Panc1 (cell line): ENCODE measurements around the gene FRMD7. TPM values are rescaled to one million over a fixed set of nuclear protein-coding genes. Genes with fewer than 3 reads are reported as not detected.

Experiments
- ATAC-seq: fragments of 200-7000 bp; cut with Tn5 transposase; 2 replicates; pipeline ENCODE4 v1.9.1; 2020; ENCODE audit warnings: mild to moderate bottlenecking, moderate library complexity
- BruUV-seq: library from RNA; stranded (reverse); fragments of 400-500 nt; replicated peaks from 2 replicates; lab custom pipeline; 2021; lab: Mats Ljungman, UMichigan
- CTCF ChIA-PET: fragments of 300-600 bp; sonication (Branson Sonifier 250); formaldehyde crosslinking; loops from one replicate; lab custom pipeline; 2022; ENCODE audit warnings: antibody characterized with exemption; lab: Charles Lee
- POLR2A ChIA-PET: fragments of 300-600 bp; sonication (Branson Sonifier 250); formaldehyde crosslinking; loops from one replicate; lab custom pipeline; 2022; ENCODE audit warnings: antibody characterized with exemption; lab: Charles Lee
- DNase-seq: peaks from one replicate; pipeline ENCODE4 v3.0.0-alpha.2; 2010; ENCODE audit warnings: low read depth, low spot score
- H3K27ac ChIP-seq: 2 replicates; pipeline ENCODE4 v1.5.1; 2011; ENCODE audit warnings: mild to moderate bottlenecking, low read length, inconsistent platforms
- H3K27me3 ChIP-seq: fragments of 200-500 bp; sonication (Bioruptor generic); 2 replicates; pipeline ENCODE4 v1.6.0; 2014; ENCODE audit warnings: low read length, inconsistent platforms; ENCODE audit not compliant: control insufficient read depth, insufficient read depth
- H3K36me3 ChIP-seq: fragments of 200-500 bp; sonication (Bioruptor generic); 2 replicates; pipeline ENCODE4 v1.5.1; 2014; ENCODE audit warnings: inconsistent platforms, mild to moderate bottlenecking, low read length, moderate library complexity; ENCODE audit not compliant: control insufficient read depth, insufficient read depth
- H3K4me1 ChIP-seq: 2 replicates; pipeline ENCODE4 v1.5.1; 2011; ENCODE audit warnings: inconsistent platforms, mild to moderate bottlenecking, low read length, moderate library complexity; ENCODE audit not compliant: control insufficient read depth, insufficient read depth
- H3K4me3 ChIP-seq, 2 experiments: 2 replicates each; pipeline ENCODE4 v1.5.1; 2011 to 2012; ENCODE audit warnings: low read depth in 2 of 2, low read length in 2 of 2, mild to moderate bottlenecking in 2 of 2, inconsistent platforms in 1 of 2, moderate library complexity in 1 of 2
- H3K9me3 ChIP-seq: fragments of 200-500 bp; sonication (Bioruptor generic); 2 replicates; pipeline ENCODE4 v1.5.1; 2014; ENCODE audit warnings: low read depth, mild to moderate bottlenecking, inconsistent platforms, low read length, moderate library complexity; ENCODE audit not compliant: control insufficient read depth, insufficient read depth
- POLR2AphosphoS5 ChIP-seq: IDR thresholded peaks from 2 replicates; pipeline ENCODE4 v1.6.1; 2012; ENCODE audit warnings: mild to moderate bottlenecking, low read depth, low read length, moderate library complexity
- SIN3A ChIP-seq: IDR thresholded peaks from 2 replicates; pipeline ENCODE4 v1.6.1; 2012; ENCODE audit warnings: low read depth, mild to moderate bottlenecking, low read length, moderate library complexity, borderline replicate concordance; ENCODE audit not compliant: insufficient read depth
- TCF7L2 ChIP-seq: IDR thresholded peaks from 2 replicates; pipeline ENCODE4 v1.6.1; 2011; ENCODE audit warnings: mild to moderate bottlenecking, low read depth, low read length, inconsistent platforms
- in situ Hi-C: cut with HindIII; loops from 2 replicates; pipeline ENCODE4 v1.10.0; 2016; ENCODE audit warnings: low sequenced_read_pairs, low pct_unique_long_range_greater_than_20kb
- intact Hi-C: fragments of 100-400 bp; cut with micrococcal nuclease; formaldehyde crosslinking; loops from one replicate; pipeline ENCODE4 v1.10.0; 2022; ENCODE audit not compliant: unreplicated experiment
- total RNA-seq: library from RNA; stranded (reverse); gene quantifications from one replicate; pipeline ENCODE4 v1.2.1, GENCODE V29; 2021; ENCODE audit not compliant: unreplicated experiment
- TF ChIP-seq, protein P1 (sequence below): fragments of 450-650 bp; IDR thresholded peaks from 2 replicates; pipeline ENCODE4 v1.5.1; 2017; ENCODE audit warnings: mild to moderate bottlenecking
- TF ChIP-seq, protein P2 (sequence below), 2 experiments: IDR thresholded peaks; 2 replicates each; pipeline ENCODE4 v1.6.1; 2011 to 2012; ENCODE audit warnings: low read depth in 2 of 2, control low read depth in 1 of 2, low read length in 1 of 2, mild to moderate bottlenecking in 1 of 2, moderate library complexity in 1 of 2; ENCODE audit not compliant: insufficient read depth in 1 of 2

FRMD7 gene
- total RNA-seq, 1 experiment from 2014 or later: not detected

DNA sequence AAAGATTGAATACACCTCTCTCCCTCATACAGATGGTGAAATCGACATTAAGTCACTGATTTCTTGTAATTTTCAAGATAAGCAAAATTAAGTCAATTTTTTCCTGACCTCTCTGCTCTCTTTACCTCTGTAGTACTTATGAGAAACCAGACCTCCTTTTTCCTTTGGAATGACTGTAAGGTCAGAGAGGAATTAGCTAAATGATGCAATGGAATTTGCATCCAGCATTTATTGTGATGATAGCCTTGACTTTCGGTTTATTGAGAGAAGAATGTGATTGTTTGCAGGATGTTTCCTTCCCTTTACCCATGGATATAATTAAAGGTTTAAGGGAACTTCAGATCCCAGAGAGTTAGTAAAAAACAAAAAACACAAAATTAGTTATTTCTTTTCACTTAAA, 82.4 kb downstream of the FRMD7 start:
- intact Hi-C loops: no loop called here
- Histone ChIP-seq H3K36me3 (no peaks in the 10 kb centered on the region), H3K27me3 (no peaks in the 10 kb centered on the region), H3K9me3 (no peaks in the 10 kb centered on the region), H3K4me3 (no peak overlapping the region), H3K27ac (no peak overlapping the region), H3K4me1 (no peaks in the 10 kb centered on the region; the same call in 1 of the 2 replicates)
- DNase-seq (no peak), ATAC-seq (no peak)
- POLR2A ChIA-PET: no interaction called here
- CTCF ChIA-PET: no interaction called here
- no TSS peak for BruUV-seq
- TF ChIP-seq, protein P1, sequence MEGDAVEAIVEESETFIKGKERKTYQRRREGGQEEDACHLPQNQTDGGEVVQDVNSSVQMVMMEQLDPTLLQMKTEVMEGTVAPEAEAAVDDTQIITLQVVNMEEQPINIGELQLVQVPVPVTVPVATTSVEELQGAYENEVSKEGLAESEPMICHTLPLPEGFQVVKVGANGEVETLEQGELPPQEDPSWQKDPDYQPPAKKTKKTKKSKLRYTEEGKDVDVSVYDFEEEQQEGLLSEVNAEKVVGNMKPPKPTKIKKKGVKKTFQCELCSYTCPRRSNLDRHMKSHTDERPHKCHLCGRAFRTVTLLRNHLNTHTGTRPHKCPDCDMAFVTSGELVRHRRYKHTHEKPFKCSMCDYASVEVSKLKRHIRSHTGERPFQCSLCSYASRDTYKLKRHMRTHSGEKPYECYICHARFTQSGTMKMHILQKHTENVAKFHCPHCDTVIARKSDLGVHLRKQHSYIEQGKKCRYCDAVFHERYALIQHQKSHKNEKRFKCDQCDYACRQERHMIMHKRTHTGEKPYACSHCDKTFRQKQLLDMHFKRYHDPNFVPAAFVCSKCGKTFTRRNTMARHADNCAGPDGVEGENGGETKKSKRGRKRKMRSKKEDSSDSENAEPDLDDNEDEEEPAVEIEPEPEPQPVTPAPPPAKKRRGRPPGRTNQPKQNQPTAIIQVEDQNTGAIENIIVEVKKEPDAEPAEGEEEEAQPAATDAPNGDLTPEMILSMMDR: no peak
- TF ChIP-seq POLR2AphosphoS5: no peak
- no peak for TF ChIP-seq TCF7L2
- TF ChIP-seq, protein P2, sequence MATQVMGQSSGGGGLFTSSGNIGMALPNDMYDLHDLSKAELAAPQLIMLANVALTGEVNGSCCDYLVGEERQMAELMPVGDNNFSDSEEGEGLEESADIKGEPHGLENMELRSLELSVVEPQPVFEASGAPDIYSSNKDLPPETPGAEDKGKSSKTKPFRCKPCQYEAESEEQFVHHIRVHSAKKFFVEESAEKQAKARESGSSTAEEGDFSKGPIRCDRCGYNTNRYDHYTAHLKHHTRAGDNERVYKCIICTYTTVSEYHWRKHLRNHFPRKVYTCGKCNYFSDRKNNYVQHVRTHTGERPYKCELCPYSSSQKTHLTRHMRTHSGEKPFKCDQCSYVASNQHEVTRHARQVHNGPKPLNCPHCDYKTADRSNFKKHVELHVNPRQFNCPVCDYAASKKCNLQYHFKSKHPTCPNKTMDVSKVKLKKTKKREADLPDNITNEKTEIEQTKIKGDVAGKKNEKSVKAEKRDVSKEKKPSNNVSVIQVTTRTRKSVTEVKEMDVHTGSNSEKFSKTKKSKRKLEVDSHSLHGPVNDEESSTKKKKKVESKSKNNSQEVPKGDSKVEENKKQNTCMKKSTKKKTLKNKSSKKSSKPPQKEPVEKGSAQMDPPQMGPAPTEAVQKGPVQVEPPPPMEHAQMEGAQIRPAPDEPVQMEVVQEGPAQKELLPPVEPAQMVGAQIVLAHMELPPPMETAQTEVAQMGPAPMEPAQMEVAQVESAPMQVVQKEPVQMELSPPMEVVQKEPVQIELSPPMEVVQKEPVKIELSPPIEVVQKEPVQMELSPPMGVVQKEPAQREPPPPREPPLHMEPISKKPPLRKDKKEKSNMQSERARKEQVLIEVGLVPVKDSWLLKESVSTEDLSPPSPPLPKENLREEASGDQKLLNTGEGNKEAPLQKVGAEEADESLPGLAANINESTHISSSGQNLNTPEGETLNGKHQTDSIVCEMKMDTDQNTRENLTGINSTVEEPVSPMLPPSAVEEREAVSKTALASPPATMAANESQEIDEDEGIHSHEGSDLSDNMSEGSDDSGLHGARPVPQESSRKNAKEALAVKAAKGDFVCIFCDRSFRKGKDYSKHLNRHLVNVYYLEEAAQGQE (IDR thresholded peaks at IDR 0.05; ENCODE audit: insufficient read depth in 1 of 2, low read depth in 2 of 2, low read length in 1 of 2): no peak
- TF ChIP-seq SIN3A: no peak
- in situ Hi-C loops: no loop called here

DNA sequence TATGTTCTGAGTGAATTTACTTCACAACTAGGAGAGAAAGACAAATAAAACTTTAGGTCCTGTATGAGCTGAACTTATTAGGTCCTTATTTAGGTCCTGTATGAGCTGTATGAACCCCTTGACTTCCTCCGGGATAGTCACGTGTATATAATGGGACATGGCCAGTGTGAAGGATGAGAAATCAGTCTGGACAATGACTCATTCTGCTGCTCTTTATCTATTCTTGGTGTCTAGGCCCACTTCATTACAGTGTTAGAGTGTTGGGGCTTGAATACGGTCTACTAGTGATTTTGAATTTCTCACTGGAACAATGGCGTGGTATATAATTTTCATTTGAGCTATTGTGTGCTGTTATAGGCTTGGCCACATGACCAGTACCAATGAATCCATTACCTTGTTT, 82.9 kb downstream of the FRMD7 start:
- H3K36me3 ChIP-seq: no peaks in the 10 kb centered on the region
- POLR2A ChIA-PET: no interaction called here
- H3K9me3 ChIP-seq: no peaks in the 10 kb centered on the region
- H3K4me1 ChIP-seq: no peaks in the 10 kb centered on the region; the same call in 1 of the 2 replicates
- TF ChIP-seq, protein P2 (IDR thresholded peaks at IDR 0.05; ENCODE audit: insufficient read depth in 1 of 2, low read depth in 2 of 2, low read length in 1 of 2): no peak
- no peak overlapping the region for H3K27ac ChIP-seq
- CTCF ChIA-PET: no interaction called here
- H3K4me3 ChIP-seq: no peak overlapping the region
- no peaks in the 10 kb centered on the region for H3K27me3 ChIP-seq
- ATAC-seq (no peak), DNase-seq (no peak)
- no TSS peak for BruUV-seq
- intact Hi-C loops (no loop called here), in situ Hi-C loops (no loop called here)
